ENCODE measurements around the gene B3GALNT2. TPM values are rescaled to one million over a fixed set of nuclear protein-coding genes. Genes with fewer than 3 reads are reported as not detected.
A peak's percentile ranks its signal among the peaks of the same experiment; 100 is the strongest.

Gene B3GALNT2
- 12.0 TPM for total RNA-seq (2013)
- polyA plus RNA-seq (10 to 100 TPM in 2 of 3 donors, 1 to 10 TPM in 1; 8.9 to 11.8 (median 10.4) TPM), polyA minus RNA-seq (8.8 and 8.9 TPM in 2 replicates), total RNA-seq (5.4 to 26.8 (median 18.3) reads per million in 11 experiments)

DNA sequence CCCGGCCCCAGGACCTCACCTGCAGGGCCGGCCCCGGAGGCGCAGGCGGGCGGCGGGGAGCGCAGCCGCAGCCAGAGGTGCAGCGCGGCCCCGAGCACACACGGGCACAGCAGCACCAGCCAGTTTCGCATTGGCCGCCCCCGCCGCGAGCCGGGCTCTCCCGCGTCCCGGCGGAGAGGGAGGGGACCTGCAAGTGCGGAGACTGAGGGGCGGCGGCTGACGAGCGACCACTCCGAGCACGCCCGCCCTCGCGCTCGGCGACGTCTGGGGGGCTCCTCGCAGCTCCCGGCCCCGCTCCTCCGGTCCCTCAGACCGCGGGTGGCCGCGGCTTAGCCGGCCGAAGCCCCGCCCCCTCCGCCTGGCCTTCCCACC is at the start of gene B3GALNT2:
Gene B3GALNT2 (minus strand): TSS at position 331 of the 372 bp plus-strand sequence. CDS start 200 bp downstream, at position 131.
- Mint-ChIP-seq H3K27me3 (ENCODE audit: low read depth in 3 of 3) (peaks cover 0 to 2% (median 0%) of the 10 kb centered on the region in 3 donors), H3K4me1 (peaks cover 23% of the 10 kb centered on the region), H3K36me3 (no peaks in the 10 kb centered on the region), H3K27ac (peak within 1 kb of the TSS; percentile 94 to 99 (median 98)), H3K4me3 (peak within 1 kb of the TSS; percentile 97 to 98), H3K9me3 (no peaks in the 10 kb centered on the region)
- peak within 1 kb of the TSS; percentile 86 for H3K4me2 ChIP-seq (replicated peaks; ENCODE audit: extremely low read depth, low read length, poor library complexity, severe bottlenecking)
- intact Hi-C loops (cut with micrococcal nuclease) = loop anchor here (5.0 to 10.0 kb wide), 3 partner anchors 177 to 1291 kb away; partner anchors contain the start of genes ARID4B (in 2 of the 2), GGPS1 (in 2 of the 2) and MTR (in 1 of the 2)
- no peaks in the 10 kb centered on the region for H3K36me3 ChIP-seq (replicated peaks in 1 of 2; ENCODE audit: control insufficient read depth in 1 of 2, insufficient read depth in 2 of 2, low read length in 2 of 2)
- peak within 1 kb of the TSS; percentile 88 for H3K9ac ChIP-seq (ENCODE audit: insufficient read depth, low read length, poor library complexity, severe bottlenecking)
- peaks cover 44% of the 10 kb centered on the region for H4K20me1 ChIP-seq (ENCODE audit: insufficient read depth, low read length)
- TF ChIP-seq CTCF (IDR thresholded peaks at IDR 0.05) = no peak
- no peaks in the 10 kb centered on the region for H3K9me3 ChIP-seq (replicated peaks in 1 of 2; ENCODE audit: control insufficient read depth in 1 of 2, insufficient read depth in 1 of 2, low read length in 2 of 2)
- H2AFZ ChIP-seq (ENCODE audit: insufficient read depth, low read depth, low read length, poor library complexity, severe bottlenecking) = peak within 1 kb of the TSS; percentile 86
- peaks cover 24% of the 10 kb centered on the region in 2 donors for H3K4me1 ChIP-seq (ENCODE audit: control insufficient read depth in 1 of 2, insufficient read depth in 2 of 2, low read length in 2 of 2)
- H3K27me3 ChIP-seq (ENCODE audit: control insufficient read depth in 2 of 2, insufficient read depth in 2 of 2, low read length in 2 of 2) = no peaks in the 10 kb centered on the region
- H3K27ac ChIP-seq (ENCODE audit: low read depth in 1 of 2, low read length in 2 of 2) = peak within 1 kb of the TSS; percentile 85 to 93
- H3K79me2 ChIP-seq (ENCODE audit: insufficient read depth, low read length) = peaks cover 40% of the 10 kb centered on the region
- WGBS (ENCODE audit: insufficient coverage) = under 1% methylated on average over 47 of the region's 48 CpGs
- peak within 1 kb of the TSS; percentile 52 to 91 (median 65) for H3K4me3 ChIP-seq (replicated peaks in 1 of 3; ENCODE audit: low read depth in 2 of 3, low read length in 3 of 3)
- DNase-seq = no peak

DNA sequence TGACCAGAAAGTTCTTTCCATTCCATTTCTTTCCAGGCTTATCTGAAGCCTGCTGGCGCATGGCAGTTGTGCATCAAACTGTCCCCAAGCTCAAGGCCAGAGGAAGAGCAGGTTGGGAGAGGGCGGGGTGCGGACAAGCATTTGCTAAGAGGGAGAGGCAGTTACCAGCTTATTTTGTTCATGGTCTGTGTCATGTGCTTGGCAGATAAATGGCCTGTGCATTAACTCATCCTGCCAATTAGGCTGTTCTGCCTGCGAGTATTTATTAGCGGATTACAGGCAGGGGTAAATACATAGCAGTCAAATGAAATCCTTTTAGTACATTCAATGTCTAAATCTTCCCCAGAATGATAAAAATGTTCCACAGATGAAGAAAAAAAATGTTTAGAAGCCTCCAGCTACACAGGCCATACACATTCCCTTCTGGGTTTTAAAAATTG is 48.9 kb upstream of the B3GALNT2 start:
- H3K4me1 Mint-ChIP-seq = no peaks in the 10 kb centered on the region
- H3K9me3 Mint-ChIP-seq = peaks cover 0 to 5% (median 0%) of the 10 kb centered on the region in 7 donors
- H2AFZ ChIP-seq (ENCODE audit: insufficient read depth, low read depth, low read length, poor library complexity, severe bottlenecking) = no peak overlapping the region
- H3K9me3 ChIP-seq (replicated peaks in 1 of 2; ENCODE audit: control insufficient read depth in 1 of 2, insufficient read depth in 1 of 2, low read length in 2 of 2) = no peaks in the 10 kb centered on the region
- no peak overlapping the region for H3K4me3 Mint-ChIP-seq
- WGBS (ENCODE audit: insufficient coverage) = 94% methylated on average over 3 of the region's 5 CpGs
- intact Hi-C loops (cut with micrococcal nuclease) = no loop called here
- H3K9ac ChIP-seq (ENCODE audit: insufficient read depth, low read length, poor library complexity, severe bottlenecking) = no peak overlapping the region
- H3K27me3 ChIP-seq (ENCODE audit: control insufficient read depth in 2 of 2, insufficient read depth in 2 of 2, low read length in 2 of 2) = no peaks in the 10 kb centered on the region
- no peaks in the 10 kb centered on the region for H4K20me1 ChIP-seq (ENCODE audit: insufficient read depth, low read length)
- H3K27ac Mint-ChIP-seq = peak overlapping the region in 1 of 7 donors; percentile 81
- H3K36me3 ChIP-seq (replicated peaks in 1 of 2; ENCODE audit: control insufficient read depth in 1 of 2, insufficient read depth in 2 of 2, low read length in 2 of 2) = no peaks in the 10 kb centered on the region
- H3K4me3 ChIP-seq (replicated peaks in 1 of 3; ENCODE audit: low read depth in 2 of 3, low read length in 3 of 3) = no peak overlapping the region
- no peak overlapping the region for H3K4me2 ChIP-seq (replicated peaks; ENCODE audit: extremely low read depth, low read length, poor library complexity, severe bottlenecking)
- no peaks in the 10 kb centered on the region for H3K79me2 ChIP-seq (ENCODE audit: insufficient read depth, low read length)
- no peaks in the 10 kb centered on the region for H3K4me1 ChIP-seq (ENCODE audit: control insufficient read depth in 1 of 2, insufficient read depth in 2 of 2, low read length in 2 of 2)
- H3K27ac ChIP-seq (ENCODE audit: low read depth in 1 of 2, low read length in 2 of 2) = no peak overlapping the region
- H3K27me3 Mint-ChIP-seq (ENCODE audit: low read depth in 3 of 3) = peaks cover 0 to 7% (median 5%) of the 10 kb centered on the region in 3 donors
- no peak for TF ChIP-seq CTCF (IDR thresholded peaks at IDR 0.05)
- no peaks in the 10 kb centered on the region for H3K36me3 Mint-ChIP-seq
- DNase-seq = no peak

All from CD14-positive monocyte (primary cell).